SK-N-SH (cell line): ENCODE measurements around the gene NDUFB11.

Source experiments
- JUND ChIP-seq: IDR thresholded peaks from 2 replicates; pipeline ENCODE4 v1.4.0; 2012
- POLR2AphosphoS5 ChIP-seq: IDR thresholded peaks from 2 replicates; pipeline ENCODE4 v1.6.1; 2012; ENCODE audit warnings: low read depth, low read length
- RAD21 ChIP-seq: IDR thresholded peaks from 2 replicates; pipeline ENCODE4 v1.6.1; 2012; ENCODE audit warnings: mild to moderate bottlenecking, low read length
- RCOR1 ChIP-seq: fragments of 150-350 bp; IDR thresholded peaks from 2 replicates; pipeline ENCODE4 v1.6.1; 2017; ENCODE audit warnings: antibody characterized with exemption, low read length
- SIN3A ChIP-seq: IDR thresholded peaks from 2 replicates; pipeline ENCODE4 v1.6.1; 2012; ENCODE audit warnings: low read depth, mild to moderate bottlenecking, low read length, moderate library complexity, borderline replicate concordance
- TEAD4 ChIP-seq: IDR thresholded peaks from 2 replicates; pipeline ENCODE4 v1.4.0; 2012; ENCODE audit warnings: mild to moderate bottlenecking, borderline replicate concordance; ENCODE audit not compliant: insufficient read depth
- YY1 ChIP-seq: IDR thresholded peaks from 2 replicates; pipeline ENCODE4 v1.4.0; 2012; ENCODE audit warnings: low read depth, mild to moderate bottlenecking
- TF ChIP-seq, protein P1 (sequence below): fragments of 200-600 bp; sonication (generic); IDR thresholded peaks from 2 replicates; pipeline ENCODE4 v1.6.1; 2017; ENCODE audit warnings: antibody characterized with exemption, mild to moderate bottlenecking, moderate library complexity
- TF ChIP-seq, protein P2 (sequence below): IDR thresholded peaks from 2 replicates; pipeline ENCODE4 v1.4.0; 2012; ENCODE audit warnings: low read depth, borderline replicate concordance
- TF ChIP-seq, protein P3 (sequence below): IDR thresholded peaks from 2 replicates; pipeline ENCODE4 v1.4.0; 2012; ENCODE audit warnings: low read depth

DNA sequence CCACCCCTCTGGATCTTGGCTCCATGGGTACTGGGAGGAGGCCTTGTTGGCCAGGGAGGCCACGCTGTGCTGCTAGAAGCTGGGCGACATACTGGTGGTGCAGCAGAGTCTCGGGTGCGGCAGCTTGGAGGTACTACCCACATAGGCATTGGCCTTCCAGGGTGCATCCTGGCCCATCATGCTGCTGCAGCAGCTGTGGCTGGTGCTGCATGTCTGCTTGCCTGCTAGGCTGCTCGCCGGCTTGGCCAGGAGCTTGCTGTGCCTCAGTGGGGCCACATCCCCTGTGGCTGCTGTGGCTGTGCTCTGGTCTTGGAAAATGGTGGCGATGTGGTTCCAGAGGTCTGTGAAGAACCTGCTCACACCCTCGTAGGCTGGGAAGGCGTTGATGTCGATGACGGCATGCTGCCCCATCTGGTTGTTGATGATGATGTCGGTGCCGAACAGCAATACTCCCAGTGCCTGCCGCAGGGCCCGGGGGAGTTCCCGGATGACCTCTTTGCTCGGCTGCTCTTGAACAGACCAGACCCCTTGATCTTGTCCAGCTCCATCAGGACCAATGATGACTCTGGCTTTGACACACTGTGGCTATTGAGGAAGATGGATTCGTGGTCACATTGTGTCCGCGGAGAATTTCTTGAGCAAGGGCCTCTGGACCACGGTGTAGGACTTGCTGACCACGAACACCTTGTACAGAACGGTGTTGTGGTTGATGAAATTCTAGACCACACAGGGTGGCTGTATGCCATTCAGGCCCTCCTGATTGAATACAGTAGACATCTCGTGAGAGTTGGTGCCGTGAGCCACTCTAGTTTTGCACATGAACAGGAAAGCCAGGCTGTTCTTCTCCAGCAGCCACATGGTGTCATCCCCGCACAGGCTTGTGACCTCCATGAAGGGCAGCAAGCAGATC, 12.4 kb upstream of the NDUFB11 start:
- TF ChIP-seq, protein P1, sequence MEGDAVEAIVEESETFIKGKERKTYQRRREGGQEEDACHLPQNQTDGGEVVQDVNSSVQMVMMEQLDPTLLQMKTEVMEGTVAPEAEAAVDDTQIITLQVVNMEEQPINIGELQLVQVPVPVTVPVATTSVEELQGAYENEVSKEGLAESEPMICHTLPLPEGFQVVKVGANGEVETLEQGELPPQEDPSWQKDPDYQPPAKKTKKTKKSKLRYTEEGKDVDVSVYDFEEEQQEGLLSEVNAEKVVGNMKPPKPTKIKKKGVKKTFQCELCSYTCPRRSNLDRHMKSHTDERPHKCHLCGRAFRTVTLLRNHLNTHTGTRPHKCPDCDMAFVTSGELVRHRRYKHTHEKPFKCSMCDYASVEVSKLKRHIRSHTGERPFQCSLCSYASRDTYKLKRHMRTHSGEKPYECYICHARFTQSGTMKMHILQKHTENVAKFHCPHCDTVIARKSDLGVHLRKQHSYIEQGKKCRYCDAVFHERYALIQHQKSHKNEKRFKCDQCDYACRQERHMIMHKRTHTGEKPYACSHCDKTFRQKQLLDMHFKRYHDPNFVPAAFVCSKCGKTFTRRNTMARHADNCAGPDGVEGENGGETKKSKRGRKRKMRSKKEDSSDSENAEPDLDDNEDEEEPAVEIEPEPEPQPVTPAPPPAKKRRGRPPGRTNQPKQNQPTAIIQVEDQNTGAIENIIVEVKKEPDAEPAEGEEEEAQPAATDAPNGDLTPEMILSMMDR = no peak
- no peak for TF ChIP-seq YY1
- TF ChIP-seq, protein P2, sequence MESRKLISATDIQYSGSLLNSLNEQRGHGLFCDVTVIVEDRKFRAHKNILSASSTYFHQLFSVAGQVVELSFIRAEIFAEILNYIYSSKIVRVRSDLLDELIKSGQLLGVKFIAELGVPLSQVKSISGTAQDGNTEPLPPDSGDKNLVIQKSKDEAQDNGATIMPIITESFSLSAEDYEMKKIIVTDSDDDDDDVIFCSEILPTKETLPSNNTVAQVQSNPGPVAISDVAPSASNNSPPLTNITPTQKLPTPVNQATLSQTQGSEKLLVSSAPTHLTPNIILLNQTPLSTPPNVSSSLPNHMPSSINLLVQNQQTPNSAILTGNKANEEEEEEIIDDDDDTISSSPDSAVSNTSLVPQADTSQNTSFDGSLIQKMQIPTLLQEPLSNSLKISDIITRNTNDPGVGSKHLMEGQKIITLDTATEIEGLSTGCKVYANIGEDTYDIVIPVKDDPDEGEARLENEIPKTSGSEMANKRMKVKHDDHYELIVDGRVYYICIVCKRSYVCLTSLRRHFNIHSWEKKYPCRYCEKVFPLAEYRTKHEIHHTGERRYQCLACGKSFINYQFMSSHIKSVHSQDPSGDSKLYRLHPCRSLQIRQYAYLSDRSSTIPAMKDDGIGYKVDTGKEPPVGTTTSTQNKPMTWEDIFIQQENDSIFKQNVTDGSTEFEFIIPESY = no peak
- TF ChIP-seq, protein P3, sequence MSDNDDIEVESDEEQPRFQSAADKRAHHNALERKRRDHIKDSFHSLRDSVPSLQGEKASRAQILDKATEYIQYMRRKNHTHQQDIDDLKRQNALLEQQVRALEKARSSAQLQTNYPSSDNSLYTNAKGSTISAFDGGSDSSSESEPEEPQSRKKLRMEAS = no peak
- no peak for TF ChIP-seq TEAD4
- TF ChIP-seq RCOR1 = no peak
- no peak for TF ChIP-seq JUND
- no peak for TF ChIP-seq RAD21
- no peak for TF ChIP-seq POLR2AphosphoS5
- no peak for TF ChIP-seq SIN3A
